ENCODE measurements around the gene PAX5. TPM values are rescaled to one million over a fixed set of nuclear protein-coding genes. Genes with fewer than 3 reads are reported as not detected.

The PAX5 gene
- total RNA-seq, 4 donors from 2014 or later: 0.55 TPM; not detected in 3

- H3K36me3 ChIP-seq: no peaks in the 10 kb centered on the region
- DNase-seq: no peak
- no peaks in the 10 kb centered on the region for H3K27me3 ChIP-seq
- TF ChIP-seq, protein P1, sequence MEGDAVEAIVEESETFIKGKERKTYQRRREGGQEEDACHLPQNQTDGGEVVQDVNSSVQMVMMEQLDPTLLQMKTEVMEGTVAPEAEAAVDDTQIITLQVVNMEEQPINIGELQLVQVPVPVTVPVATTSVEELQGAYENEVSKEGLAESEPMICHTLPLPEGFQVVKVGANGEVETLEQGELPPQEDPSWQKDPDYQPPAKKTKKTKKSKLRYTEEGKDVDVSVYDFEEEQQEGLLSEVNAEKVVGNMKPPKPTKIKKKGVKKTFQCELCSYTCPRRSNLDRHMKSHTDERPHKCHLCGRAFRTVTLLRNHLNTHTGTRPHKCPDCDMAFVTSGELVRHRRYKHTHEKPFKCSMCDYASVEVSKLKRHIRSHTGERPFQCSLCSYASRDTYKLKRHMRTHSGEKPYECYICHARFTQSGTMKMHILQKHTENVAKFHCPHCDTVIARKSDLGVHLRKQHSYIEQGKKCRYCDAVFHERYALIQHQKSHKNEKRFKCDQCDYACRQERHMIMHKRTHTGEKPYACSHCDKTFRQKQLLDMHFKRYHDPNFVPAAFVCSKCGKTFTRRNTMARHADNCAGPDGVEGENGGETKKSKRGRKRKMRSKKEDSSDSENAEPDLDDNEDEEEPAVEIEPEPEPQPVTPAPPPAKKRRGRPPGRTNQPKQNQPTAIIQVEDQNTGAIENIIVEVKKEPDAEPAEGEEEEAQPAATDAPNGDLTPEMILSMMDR (IDR thresholded peaks at IDR 0.05): no peak
- no peak for TF ChIP-seq POLR2A (IDR thresholded peaks at IDR 0.05)
- H3K27ac ChIP-seq: no peak overlapping the region
- H3K4me3 ChIP-seq: no peak overlapping the region
- H3K4me1 ChIP-seq: no peaks in the 10 kb centered on the region
- no peaks in the 10 kb centered on the region for H3K9me3 ChIP-seq
- intact Hi-C loops (cut with DNase I; ENCODE audit: low total_unique reads): no loop called here
Measured at GRCh38 chr9:36924071-36924470, 110.0 kb downstream of the PAX5 start.

GRCh38 chr9:36923025-36923625, 110.9 kb downstream of the PAX5 start:
- Histone ChIP-seq H3K36me3 (no peaks in the 10 kb centered on the region), H3K4me3 (no peak overlapping the region), H3K4me1 (no peaks in the 10 kb centered on the region), H3K27ac (no peak overlapping the region), H3K27me3 (no peaks in the 10 kb centered on the region), H3K9me3 (no peaks in the 10 kb centered on the region)
- DNase-seq: no peak
- no peak for TF ChIP-seq POLR2A (IDR thresholded peaks at IDR 0.05)
- TF ChIP-seq, protein P1 (IDR thresholded peaks at IDR 0.05): no peak
- intact Hi-C loops (cut with DNase I; ENCODE audit: low total_unique reads): no loop called here

DNA sequence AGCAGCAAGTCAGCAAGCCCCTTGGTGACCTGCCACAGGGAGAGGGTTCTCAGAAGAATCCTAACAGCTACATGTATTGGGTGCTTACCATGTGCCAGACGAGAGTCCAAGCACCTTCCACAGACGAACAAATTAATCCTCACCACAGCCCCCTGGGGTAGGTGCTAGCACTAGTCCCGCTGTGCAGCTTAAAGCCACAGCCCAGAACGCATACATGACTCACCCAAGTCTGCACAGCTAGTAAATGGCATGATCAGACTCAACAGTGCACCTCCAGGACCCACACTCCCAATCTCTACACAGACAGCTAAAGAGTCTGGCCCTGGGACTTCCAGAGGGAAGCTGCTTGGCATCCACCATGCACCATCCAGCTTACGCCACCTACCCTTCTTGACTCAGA, 111.5 kb downstream of the PAX5 start:
- intact Hi-C loops (cut with DNase I; ENCODE audit: low total_unique reads): no loop called here
- DNase-seq: no peak
- Histone ChIP-seq H3K4me1 (no peaks in the 10 kb centered on the region), H3K36me3 (no peaks in the 10 kb centered on the region), H3K9me3 (no peaks in the 10 kb centered on the region), H3K27ac (no peak overlapping the region), H3K27me3 (no peaks in the 10 kb centered on the region), H3K4me3 (no peak overlapping the region)
- TF ChIP-seq, protein P1 (IDR thresholded peaks at IDR 0.05): no peak
- no peak for TF ChIP-seq POLR2A (IDR thresholded peaks at IDR 0.05)

DNA sequence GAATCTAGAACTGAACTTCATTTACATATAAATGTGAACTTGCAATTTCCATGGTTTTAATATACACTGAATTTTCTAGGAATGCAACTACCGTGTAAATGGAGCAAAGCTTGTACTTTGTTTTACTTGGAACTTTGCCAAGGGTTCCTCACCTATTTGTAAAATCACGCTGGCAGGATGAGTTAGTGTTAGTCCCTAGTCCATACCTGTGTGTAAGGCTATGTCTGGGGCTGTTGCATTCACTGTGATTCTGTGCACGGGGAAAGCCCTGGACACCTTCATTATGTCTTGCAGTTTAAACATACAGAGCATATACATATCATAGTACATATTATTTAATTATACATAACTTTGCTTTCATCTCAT, 119.9 kb downstream of the PAX5 start:
- intact Hi-C loops (cut with DNase I; ENCODE audit: low total_unique reads): no loop called here
- no peaks in the 10 kb centered on the region for H3K27me3 ChIP-seq
- no peak for TF ChIP-seq POLR2A (IDR thresholded peaks at IDR 0.05)
- TF ChIP-seq, protein P1 (IDR thresholded peaks at IDR 0.05): no peak
- no peaks in the 10 kb centered on the region for H3K4me1 ChIP-seq
- DNase-seq: no peak
- H3K36me3 ChIP-seq: no peaks in the 10 kb centered on the region
- H3K4me3 ChIP-seq: no peak overlapping the region
- no peak overlapping the region for H3K27ac ChIP-seq
- no peaks in the 10 kb centered on the region for H3K9me3 ChIP-seq

- no peaks in the 10 kb centered on the region for H3K4me1 ChIP-seq
- H3K27ac ChIP-seq: no peak overlapping the region
- no peak overlapping the region for H3K4me3 ChIP-seq
- TF ChIP-seq POLR2A (IDR thresholded peaks at IDR 0.05): no peak
- TF ChIP-seq, protein P1 (IDR thresholded peaks at IDR 0.05): no peak
- H3K27me3 ChIP-seq: no peaks in the 10 kb centered on the region
- no peaks in the 10 kb centered on the region for H3K9me3 ChIP-seq
- H3K36me3 ChIP-seq: no peaks in the 10 kb centered on the region
- intact Hi-C loops (cut with DNase I; ENCODE audit: low total_unique reads): no loop called here
- DNase-seq: no peak
Measured at GRCh38 chr9:36913393-36914211, 120.5 kb downstream of the PAX5 start.

Data from uterus (tissue), 4 donors.